ENCODE results near the gene SLC15A1. TPM values are rescaled to one million over a fixed set of nuclear protein-coding genes. Genes with fewer than 3 reads are reported as not detected.

SLC15A1 gene
- total RNA-seq: 10 to 100 TPM in 1 of 2 donors, 1 to 10 TPM in 1; 8.4 to 19.7 TPM
- 10 to 100 TPM in 1 of 2 donors, 1 to 10 TPM in 1; 5.8 to 14.8 TPM for polyA plus RNA-seq

- no peaks in the 10 kb centered on the region for H3K36me3 ChIP-seq (ENCODE audit: control insufficient read depth in 4 of 4, insufficient read depth in 3 of 4, low read depth in 1 of 4, low read length in 3 of 4)
- H3K27me3 ChIP-seq (ENCODE audit: control insufficient read depth in 4 of 4, insufficient read depth in 4 of 4, low read length in 3 of 4): no peaks in the 10 kb centered on the region
- H3K27ac ChIP-seq (ENCODE audit: low read depth in 1 of 2, low read length in 2 of 2): peak within 1 kb of the TSS; percentile 25 to 32
- peak in 1 of 2 donors; percentile 17 for TF ChIP-seq RAD21 (IDR thresholded peaks at IDR 0.05)
- TF ChIP-seq ATF3 (IDR thresholded peaks at IDR 0.05): no peak
- no peak for TF ChIP-seq FOXA2 (IDR thresholded peaks at IDR 0.05)
- H3K9ac ChIP-seq (ENCODE audit: low read depth in 1 of 2, low read length in 2 of 2): peak within 1 kb of the TSS; percentile 28 to 30
- DNase-seq (ENCODE audit: low spot score): no peak
- 7% methylated on average over 59 of the region's 59 CpGs for WGBS
- H3K4me1 ChIP-seq (ENCODE audit: control insufficient read depth in 4 of 4, insufficient read depth in 4 of 4, low read length in 3 of 4): peaks cover 5 to 27% (median 16%) of the 10 kb centered on the region in 4 donors
- peak within 1 kb of the TSS; percentile 33 to 72 (median 70) for H3K4me3 ChIP-seq (ENCODE audit: low read depth in 1 of 3, low read length in 3 of 3)
- H3K9me3 ChIP-seq (ENCODE audit: control insufficient read depth in 4 of 4, low read length in 3 of 4): no peaks in the 10 kb centered on the region
Observed at GRCh38 chr13:98752467-98753290, at the start of gene SLC15A1. Gene SLC15A1, minus strand, starts transcription at chr13:98752672. Its CDS starts 74 bp downstream, at chr13:98752598.

- peaks cover 0 to 8% (median 4%) of the 10 kb centered on the region in 4 donors for H3K36me3 ChIP-seq (ENCODE audit: control insufficient read depth in 4 of 4, insufficient read depth in 3 of 4, low read depth in 1 of 4, low read length in 3 of 4)
- H3K4me1 ChIP-seq (ENCODE audit: control insufficient read depth in 4 of 4, insufficient read depth in 4 of 4, low read length in 3 of 4): peaks cover 4 to 21% (median 11%) of the 10 kb centered on the region in 4 donors
- 81% methylated on average over 10 of the region's 10 CpGs for WGBS
- no peak for TF ChIP-seq YY1 (IDR thresholded peaks at IDR 0.05)
- TF ChIP-seq RAD21 (IDR thresholded peaks at IDR 0.05): no peak
- TF ChIP-seq HNF4G (IDR thresholded peaks at IDR 0.05): no peak
- TF ChIP-seq JUND (IDR thresholded peaks at IDR 0.05): no peak
- no peak for TF ChIP-seq RXRA (IDR thresholded peaks at IDR 0.05)
- DNase-seq (ENCODE audit: low spot score): no peak
- no peaks in the 10 kb centered on the region for H3K27me3 ChIP-seq (ENCODE audit: control insufficient read depth in 4 of 4, insufficient read depth in 4 of 4, low read length in 3 of 4)
- H3K4me3 ChIP-seq (ENCODE audit: low read depth in 1 of 3, low read length in 3 of 3): no peak overlapping the region
- peak overlapping the region in 1 of 2 donors; percentile 40 for H3K27ac ChIP-seq (ENCODE audit: low read depth in 1 of 2, low read length in 2 of 2)
- no peaks in the 10 kb centered on the region for H3K9me3 ChIP-seq (ENCODE audit: control insufficient read depth in 4 of 4, low read length in 3 of 4)
- H3K9ac ChIP-seq (ENCODE audit: low read depth in 1 of 2, low read length in 2 of 2): no peak overlapping the region
Observed at GRCh38 chr13:98801626-98802418, 49.4 kb upstream of the SLC15A1 start.

- Histone ChIP-seq H3K9me3 (ENCODE audit: control insufficient read depth in 4 of 4, low read length in 3 of 4) (no peaks in the 10 kb centered on the region), H3K9ac (ENCODE audit: low read depth in 1 of 2, low read length in 2 of 2) (no peak overlapping the region), H3K27ac (ENCODE audit: low read depth in 1 of 2, low read length in 2 of 2) (no peak overlapping the region), H3K27me3 (ENCODE audit: control insufficient read depth in 4 of 4, insufficient read depth in 4 of 4, low read length in 3 of 4) (no peaks in the 10 kb centered on the region), H3K36me3 (ENCODE audit: control insufficient read depth in 4 of 4, insufficient read depth in 3 of 4, low read depth in 1 of 4, low read length in 3 of 4) (peaks cover 2 to 10% (median 7%) of the 10 kb centered on the region in 4 donors), H3K4me3 (ENCODE audit: low read depth in 1 of 3, low read length in 3 of 3) (no peak overlapping the region), H3K4me1 (ENCODE audit: control insufficient read depth in 4 of 4, insufficient read depth in 4 of 4, low read length in 3 of 4) (peaks cover 4 to 21% (median 11%) of the 10 kb centered on the region in 4 donors)
- no peak for DNase-seq (ENCODE audit: low spot score)
- TF ChIP-seq FOXA2 (IDR thresholded peaks at IDR 0.05): no peak
- no peak for TF ChIP-seq HNF4G (IDR thresholded peaks at IDR 0.05)
- TF ChIP-seq YY1 (IDR thresholded peaks at IDR 0.05): no peak
- TF ChIP-seq REST (IDR thresholded peaks at IDR 0.05): no peak
- TF ChIP-seq SP1 (IDR thresholded peaks at IDR 0.05): no peak
- TF ChIP-seq MAX (IDR thresholded peaks at IDR 0.05): no peak
- TF ChIP-seq JUND (IDR thresholded peaks at IDR 0.05): no peak
- no peak for TF ChIP-seq RAD21 (IDR thresholded peaks at IDR 0.05)
- TF ChIP-seq NR2F2 (IDR thresholded peaks at IDR 0.05): no peak
- 94% methylated on average over 14 of the region's 14 CpGs for WGBS
Observed at GRCh38 chr13:98800078-98800477, 47.6 kb upstream of the SLC15A1 start.

Data from liver (tissue), 9 donors.